ENCODE measurements around the gene POLR2J.

DNA sequence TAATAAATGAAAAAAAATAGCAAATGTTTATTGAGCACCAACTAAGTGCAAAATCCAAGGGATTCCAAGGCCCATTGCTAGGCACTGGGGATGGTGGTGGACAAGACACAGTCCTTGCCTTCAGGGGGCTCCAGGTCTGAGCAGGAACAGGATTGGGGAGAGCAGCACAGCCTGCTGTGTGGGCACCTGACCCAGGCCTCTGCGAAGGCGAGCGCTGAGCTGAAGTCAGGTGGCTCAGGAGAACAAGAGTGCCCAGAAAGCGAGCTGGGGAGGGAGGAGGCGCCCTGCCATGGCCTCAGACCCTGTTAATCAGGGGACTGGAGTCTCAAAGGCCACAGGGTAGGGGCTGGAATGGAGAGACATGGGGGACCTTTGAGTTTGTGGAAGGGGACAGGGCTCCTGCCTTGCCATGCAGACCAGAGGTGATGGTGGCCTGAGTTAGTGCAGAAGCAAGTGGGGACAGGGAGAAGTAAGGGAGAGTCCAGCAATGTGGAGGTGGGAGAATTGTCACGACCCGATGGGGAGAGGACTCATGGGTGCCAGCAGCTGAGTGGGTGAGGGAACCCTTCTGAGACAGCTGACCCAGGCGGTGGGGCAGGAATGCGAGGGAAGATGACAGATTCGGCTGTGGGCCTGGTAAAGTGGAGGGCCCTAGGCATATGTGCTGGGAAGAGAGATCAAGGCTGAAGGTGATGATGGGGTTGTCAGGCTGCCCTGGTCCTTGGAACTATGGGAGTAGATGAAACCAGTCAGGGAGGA, 49.4 kb downstream of the POLR2J start:
- TF ChIP-seq POLR2AphosphoS5 (IDR thresholded peaks at IDR 0.05) = no peak
- TF ChIP-seq, protein P1, sequence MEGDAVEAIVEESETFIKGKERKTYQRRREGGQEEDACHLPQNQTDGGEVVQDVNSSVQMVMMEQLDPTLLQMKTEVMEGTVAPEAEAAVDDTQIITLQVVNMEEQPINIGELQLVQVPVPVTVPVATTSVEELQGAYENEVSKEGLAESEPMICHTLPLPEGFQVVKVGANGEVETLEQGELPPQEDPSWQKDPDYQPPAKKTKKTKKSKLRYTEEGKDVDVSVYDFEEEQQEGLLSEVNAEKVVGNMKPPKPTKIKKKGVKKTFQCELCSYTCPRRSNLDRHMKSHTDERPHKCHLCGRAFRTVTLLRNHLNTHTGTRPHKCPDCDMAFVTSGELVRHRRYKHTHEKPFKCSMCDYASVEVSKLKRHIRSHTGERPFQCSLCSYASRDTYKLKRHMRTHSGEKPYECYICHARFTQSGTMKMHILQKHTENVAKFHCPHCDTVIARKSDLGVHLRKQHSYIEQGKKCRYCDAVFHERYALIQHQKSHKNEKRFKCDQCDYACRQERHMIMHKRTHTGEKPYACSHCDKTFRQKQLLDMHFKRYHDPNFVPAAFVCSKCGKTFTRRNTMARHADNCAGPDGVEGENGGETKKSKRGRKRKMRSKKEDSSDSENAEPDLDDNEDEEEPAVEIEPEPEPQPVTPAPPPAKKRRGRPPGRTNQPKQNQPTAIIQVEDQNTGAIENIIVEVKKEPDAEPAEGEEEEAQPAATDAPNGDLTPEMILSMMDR (IDR thresholded peaks at IDR 0.05) = no peak
- TF ChIP-seq POLR2A (IDR thresholded peaks at IDR 0.05) = no peak

All from prostate gland (tissue), 2 donors.